ENCODE results near the gene MRPL49. TPM values are rescaled to one million over a fixed set of nuclear protein-coding genes. Genes with fewer than 3 reads are reported as not detected.

Gene MRPL49
- total RNA-seq, result 10 to 100 TPM; 58.5 to 62.5 TPM

DNA sequence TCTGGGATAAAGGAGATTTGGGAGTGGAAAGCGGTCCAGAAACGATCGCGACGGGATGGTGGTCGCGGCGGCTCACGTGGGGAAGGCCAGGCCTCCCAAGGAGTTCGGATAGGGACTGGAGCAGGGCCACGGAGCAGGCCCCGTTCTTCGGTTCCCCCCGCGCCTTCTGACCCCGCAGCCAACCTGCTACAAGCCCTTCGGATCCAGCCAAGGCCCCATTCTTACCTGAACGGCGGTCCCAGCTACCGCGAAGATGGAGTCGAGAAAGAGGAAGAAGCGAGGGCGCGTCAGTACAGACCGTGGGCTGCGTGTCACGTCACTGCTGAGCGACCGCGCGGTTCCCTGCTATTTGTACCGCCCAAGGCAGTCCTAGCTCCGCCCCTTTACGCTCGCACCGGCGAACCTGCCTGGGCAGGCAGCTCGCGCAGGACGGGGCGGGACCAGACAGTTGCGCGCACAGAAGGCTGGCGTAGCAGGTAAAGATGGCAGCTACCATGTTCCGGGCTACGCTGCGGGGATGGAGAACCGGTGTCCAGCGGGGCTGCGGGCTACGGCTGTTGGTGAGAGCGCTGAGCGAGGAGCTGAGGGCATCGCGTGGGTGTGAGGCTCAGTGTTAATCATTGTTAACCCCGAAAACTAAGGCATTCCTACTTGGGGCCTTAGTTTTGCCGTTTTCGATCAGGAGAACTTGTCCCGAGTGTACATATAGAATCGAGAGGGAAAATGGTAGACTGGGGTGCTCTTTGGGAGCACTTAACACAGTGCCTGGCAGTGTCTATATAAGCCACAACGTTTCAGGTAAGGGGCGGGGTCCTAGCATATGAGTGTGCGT lies at the start of gene MRPL49, which contains the start of gene FAU:
Gene MRPL49 (plus strand): TSS at position 457 of the 832 bp plus-strand sequence. CDS start 26 bp downstream, at position 483.
Gene FAU (minus strand): TSS at position 270 of the 832 bp plus-strand sequence. CDS start 321 bp downstream, outside the sequence.
- Mint-ChIP-seq H3K4me3 (peak within 1 kb of the TSS; percentile 100), H3K9me3 (ENCODE audit: low read depth) (no peaks in the 10 kb centered on the region), H3K4me1 (peaks cover 39% of the 10 kb centered on the region), H3K27me3 (no peaks in the 10 kb centered on the region), H3K27ac (peak within 1 kb of the TSS; percentile 100), H3K36me3 (ENCODE audit: low read depth) (peaks cover 62% of the 10 kb centered on the region)
- DNase-seq, result peak; percentile 100
- peak; percentile 89 for ATAC-seq
- ChIA-PET POLR2A (interaction anchor here (0.5 to 2.0 kb wide), 13 partner anchors 9 to 377 kb away, joined by 3 to 19 read pairs (median 3); partner anchors contain the start of genes CAPN1, CDC42EP2, MALAT1 and TM7SF2), CTCF (interaction anchor here (0.7 to 2.6 kb wide), 11 partner anchors 9 to 386 kb away, joined by 3 to 20 read pairs (median 5); partner anchors contain the start of genes ARL2, CDCA5, SYVN1 and ZFPL1)
- intact Hi-C loops (cut with DNase I, micrococcal nuclease), result loop anchor here (1.0 to 2.0 kb wide), 6 partner anchors 12 to 319 kb away; partner anchors contain the start of genes CDCA5 (in 2 of the 2), SYVN1 (in 2 of the 2), ZFPL1 (in 2 of the 2) and ATG2A (in 1 of the 2)

DNA sequence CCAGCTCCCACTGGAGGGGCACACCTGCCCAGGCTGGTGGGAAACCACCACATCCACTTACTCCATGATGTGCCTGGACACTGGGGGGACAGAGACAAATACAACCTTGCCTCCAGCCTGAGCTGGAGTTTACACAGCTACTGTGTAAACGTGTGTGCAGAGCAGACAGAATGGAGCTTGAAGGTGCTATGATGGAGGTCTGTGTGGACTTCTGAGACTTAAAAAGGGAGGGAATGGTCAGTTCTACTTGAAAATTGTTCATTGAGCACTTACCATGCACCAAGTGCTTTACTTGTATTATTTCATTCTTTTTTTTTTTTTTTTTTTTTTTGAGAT lies 49.5 kb upstream of the MRPL49 start:
- H3K27me3 Mint-ChIP-seq, result no peaks in the 10 kb centered on the region
- DNase-seq, result no peak
- H3K27ac Mint-ChIP-seq, result no peak overlapping the region
- ChIA-PET CTCF (no interaction called here), POLR2A (no interaction called here)
- intact Hi-C loops (cut with DNase I, micrococcal nuclease), result no loop called here
- H3K9me3 Mint-ChIP-seq (ENCODE audit: low read depth), result no peaks in the 10 kb centered on the region
- no peaks in the 10 kb centered on the region for H3K4me1 Mint-ChIP-seq
- ATAC-seq, result no peak
- no peak overlapping the region for H3K4me3 Mint-ChIP-seq
- peaks cover 14% of the 10 kb centered on the region for H3K36me3 Mint-ChIP-seq (ENCODE audit: low read depth)

DNA sequence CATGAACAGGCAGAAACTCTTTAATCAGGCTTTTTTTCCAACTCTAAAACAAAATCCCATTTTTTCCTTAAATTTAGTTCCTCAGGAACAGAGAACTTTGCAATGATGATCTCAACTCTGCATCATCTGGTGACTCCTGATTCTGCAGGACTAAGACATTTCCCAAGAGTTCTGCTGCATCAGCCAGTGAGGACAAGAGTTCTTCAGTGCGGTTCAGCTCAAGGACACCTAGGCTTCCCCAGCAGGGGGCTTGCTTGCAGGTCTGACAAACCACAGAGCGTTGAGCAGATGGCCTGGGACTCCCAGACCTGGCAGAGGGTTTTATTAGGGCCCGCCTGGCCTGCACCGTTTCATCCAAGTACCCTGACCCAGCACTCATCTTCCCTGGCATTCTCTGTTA lies 44.7 kb upstream of the MRPL49 start:
- Mint-ChIP-seq H3K27ac (no peak overlapping the region), H3K4me1 (peaks cover 30% of the 10 kb centered on the region), H3K36me3 (ENCODE audit: low read depth) (peaks cover 55% of the 10 kb centered on the region), H3K27me3 (no peaks in the 10 kb centered on the region), H3K4me3 (no peak overlapping the region), H3K9me3 (ENCODE audit: low read depth) (no peaks in the 10 kb centered on the region)
- ATAC-seq (no peak), DNase-seq (no peak)
- intact Hi-C loops (cut with DNase I, micrococcal nuclease), result no loop called here
- ChIA-PET CTCF (interaction anchor here (0.6 kb wide), 1 partner anchor 72 kb away, joined by 4 read pairs; no protein-coding TSS in a partner anchor), POLR2A (no interaction called here)

DNA sequence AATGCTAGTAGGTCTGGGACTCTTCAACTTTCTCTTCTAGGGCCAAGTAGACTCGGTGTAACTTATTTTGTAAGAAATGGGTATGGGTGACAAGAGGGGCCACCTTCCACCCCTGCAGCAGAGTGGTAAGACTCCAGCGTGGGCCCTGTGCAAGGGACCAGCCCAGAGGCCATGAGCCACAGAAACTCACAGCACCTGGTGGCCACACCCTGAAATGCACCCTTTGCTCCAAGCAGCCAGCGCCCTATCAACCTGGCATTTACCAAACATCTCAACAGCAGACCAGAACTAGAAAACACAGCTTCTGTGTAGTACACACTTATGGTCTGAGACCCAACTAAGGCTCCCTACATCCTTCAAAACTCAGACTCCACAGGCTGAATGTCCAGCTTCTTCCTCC lies 44.0 kb upstream of the MRPL49 start:
- Mint-ChIP-seq H3K4me1 (peaks cover 35% of the 10 kb centered on the region), H3K4me3 (no peak overlapping the region), H3K36me3 (ENCODE audit: low read depth) (peaks cover 62% of the 10 kb centered on the region), H3K9me3 (ENCODE audit: low read depth) (no peaks in the 10 kb centered on the region), H3K27ac (peak overlapping the region; percentile 7), H3K27me3 (no peaks in the 10 kb centered on the region)
- intact Hi-C loops (cut with DNase I, micrococcal nuclease), result loop anchor here (1.0 kb wide), 1 partner anchor 65 kb away; no protein-coding TSS in a partner anchor
- peak; percentile 79 for DNase-seq
- ChIA-PET CTCF (interaction anchor here (0.6 to 1.0 kb wide), 2 partner anchors 17 to 132 kb away, joined by 3 read pairs; no protein-coding TSS in a partner anchor), POLR2A (interaction anchor here (0.9 kb wide), 1 partner anchor 9 kb away, joined by 3 read pairs; no protein-coding TSS in a partner anchor)
- peak; percentile 90 for ATAC-seq

DNA sequence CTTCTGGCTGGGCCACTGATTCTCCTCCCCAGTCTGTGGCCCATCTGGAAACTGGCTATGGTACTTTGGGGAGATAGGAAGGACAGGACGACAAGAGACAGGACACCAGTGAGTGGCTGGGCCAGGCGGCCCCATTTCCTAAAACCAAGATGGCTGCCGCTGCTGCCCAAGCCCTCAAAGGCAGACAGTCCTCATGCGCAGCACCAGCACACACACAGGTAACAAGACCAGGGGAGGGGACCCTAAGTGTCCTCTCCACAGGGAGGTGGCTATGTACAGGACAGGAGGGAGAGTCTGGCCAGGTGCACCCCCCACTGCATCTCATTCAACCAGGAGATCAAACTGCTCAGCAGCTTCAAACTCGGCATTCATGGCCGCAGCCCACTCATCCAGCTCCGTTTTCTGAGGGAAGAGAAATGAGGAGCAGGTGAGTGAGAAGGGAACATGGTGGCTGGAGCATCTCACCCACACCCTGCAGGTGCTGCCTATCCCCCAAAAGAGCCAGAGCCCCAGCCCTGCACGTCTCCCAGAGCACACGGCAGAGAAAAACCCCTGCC lies 43.3 kb upstream of the MRPL49 start:
- Mint-ChIP-seq H3K27ac (peak overlapping the region; percentile 7), H3K27me3 (no peaks in the 10 kb centered on the region), H3K36me3 (ENCODE audit: low read depth) (peaks cover 69% of the 10 kb centered on the region), H3K4me1 (peaks cover 35% of the 10 kb centered on the region), H3K9me3 (ENCODE audit: low read depth) (no peaks in the 10 kb centered on the region), H3K4me3 (no peak overlapping the region)
- DNase-seq (no peak), ATAC-seq (no peak)
- intact Hi-C loops (cut with DNase I, micrococcal nuclease), result loop anchor here (1.0 kb wide), 1 partner anchor 66 kb away; no protein-coding TSS in a partner anchor
- POLR2A ChIA-PET, result interaction anchor here (0.6 to 0.9 kb wide), 3 partner anchors 9 to 69 kb away, joined by 3 read pairs; no protein-coding TSS in a partner anchor
- CTCF ChIA-PET, result interaction anchor here (0.5 to 1.0 kb wide), 3 partner anchors 16 to 131 kb away, joined by 3 to 4 read pairs (median 3); no protein-coding TSS in a partner anchor

DNA sequence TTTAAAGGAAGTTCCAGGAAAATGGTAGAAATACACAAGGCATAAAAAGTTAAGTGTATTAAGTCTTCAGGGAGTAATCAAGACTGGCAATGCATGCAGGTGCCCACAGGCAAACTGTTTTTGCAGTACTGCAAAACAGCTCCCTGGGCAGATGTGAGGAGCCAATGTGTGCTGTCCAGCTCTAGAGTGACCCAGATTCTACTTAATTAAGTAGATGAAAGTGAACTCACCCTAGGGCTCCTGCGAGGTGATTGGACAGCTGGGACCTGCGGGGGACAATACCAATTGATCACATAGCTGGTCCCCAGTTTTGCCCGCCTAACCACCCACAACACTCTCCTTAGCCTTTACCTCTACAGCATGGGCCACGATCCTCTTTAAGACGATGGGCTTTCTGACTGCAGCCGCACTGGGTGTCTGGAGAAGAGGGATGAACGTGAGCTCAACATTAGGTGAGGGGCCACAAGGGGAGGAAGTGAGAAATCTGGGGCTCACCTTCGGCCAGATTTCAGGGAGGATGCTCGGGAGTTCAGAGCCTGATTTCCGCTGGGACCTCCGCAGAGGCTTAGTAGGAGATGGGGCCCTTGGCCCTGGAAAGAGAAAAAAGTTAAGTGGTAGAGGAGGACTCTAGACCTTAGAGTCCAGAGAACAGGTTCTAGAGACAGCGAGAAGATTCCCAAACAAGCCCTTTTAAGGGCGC lies 38.8 kb upstream of the MRPL49 start:
- ChIA-PET CTCF (interaction anchor here (0.5 to 1.4 kb wide), 11 partner anchors 9 to 853 kb away, joined by 3 to 5 read pairs (median 3); partner anchors contain the start of gene MRPL49), POLR2A (interaction anchor here (0.5 to 1.1 kb wide), 5 partner anchors 10 to 1564 kb away, joined by 3 read pairs; partner anchors contain the start of gene TM7SF2)
- Mint-ChIP-seq H3K36me3 (ENCODE audit: low read depth) (peaks cover 63% of the 10 kb centered on the region), H3K9me3 (ENCODE audit: low read depth) (no peaks in the 10 kb centered on the region), H3K4me3 (peak overlapping the region; percentile 99), H3K27me3 (no peaks in the 10 kb centered on the region), H3K27ac (peak overlapping the region; percentile 98), H3K4me1 (peaks cover 47% of the 10 kb centered on the region)
- ATAC-seq, result peak; percentile 3
- intact Hi-C loops (cut with DNase I, micrococcal nuclease), result loop anchor here in 1 of 2 experiments (1.0 to 5.0 kb wide), 2 partner anchors 41 to 56 kb away; partner anchors contain the start of genes SAC3D1 and SNX15
- DNase-seq, result peak; percentile 30

DNA sequence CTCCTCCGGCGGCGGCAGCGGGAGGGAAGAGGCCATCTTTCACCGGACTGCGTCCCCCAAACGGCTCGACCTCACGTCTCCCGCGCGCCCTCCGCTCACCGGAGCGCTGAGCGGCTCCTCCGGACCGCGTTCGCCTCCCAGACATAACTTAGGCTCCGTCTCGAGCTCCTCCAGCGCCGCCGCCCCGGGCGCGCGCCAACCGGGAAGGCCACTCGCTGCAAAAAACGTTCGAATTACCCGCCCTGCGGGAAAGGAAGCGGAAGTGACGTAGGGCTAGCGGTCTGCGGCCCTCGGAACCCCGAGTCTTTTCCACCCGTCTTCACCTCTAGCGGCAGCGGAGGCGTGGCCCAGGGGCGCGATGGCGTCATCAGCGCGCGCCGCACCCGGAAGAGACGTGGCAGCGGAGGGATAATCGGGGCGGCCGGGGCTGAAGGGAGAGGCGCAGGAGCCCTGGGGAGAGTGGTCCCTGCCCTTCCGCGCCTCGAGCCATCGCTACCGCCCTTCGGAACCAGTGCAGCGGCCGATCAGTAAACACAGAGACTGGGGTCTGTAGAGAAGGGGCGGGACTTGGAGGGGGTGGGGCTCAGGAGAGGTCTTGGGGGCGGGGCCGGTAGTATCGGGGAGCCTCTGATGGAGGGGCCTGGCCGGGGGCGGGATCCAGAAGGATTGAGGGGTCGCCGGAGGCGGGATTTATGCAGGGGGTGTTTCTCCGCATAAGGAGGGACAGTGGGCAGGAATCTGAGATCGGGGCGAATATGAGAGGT lies 38.1 kb upstream of the MRPL49 start, which contains the start of the genes CDCA5 and ZFPL1:
Gene CDCA5 (minus strand): TSS at position 207 of the 764 bp plus-strand sequence. CDS start 62 bp downstream, at position 145.
Gene ZFPL1 (plus strand): TSS at position 389 of the 764 bp plus-strand sequence. CDS start 477 bp downstream, outside the sequence.
- intact Hi-C loops (cut with DNase I, micrococcal nuclease), result loop anchor here (1.0 to 5.0 kb wide), 19 partner anchors 12 to 531 kb away; partner anchors contain the start of genes FAU (in 2 of the 2), MRPL49 (in 2 of the 2), SAC3D1 (in 2 of the 2) and SNX15 (in 2 of the 2)
- ChIA-PET CTCF (interaction anchor here (0.5 to 1.4 kb wide), 4 partner anchors 10 to 93 kb away, joined by 3 to 5 read pairs (median 4); partner anchors contain the start of gene MRPL49), POLR2A (interaction anchor here (0.6 to 1.1 kb wide), 3 partner anchors 9 to 28 kb away, joined by 3 read pairs; partner anchors contain the start of gene TM7SF2)
- peak; percentile 97 for DNase-seq
- H3K36me3 Mint-ChIP-seq (ENCODE audit: low read depth), result peaks cover 62% of the 10 kb centered on the region
- H3K27ac Mint-ChIP-seq, result peak within 1 kb of the TSS; percentile 98
- peak; percentile 81 for ATAC-seq
- peaks cover 41% of the 10 kb centered on the region for H3K4me1 Mint-ChIP-seq
- H3K4me3 Mint-ChIP-seq, result peak within 1 kb of the TSS; percentile 99
- no peaks in the 10 kb centered on the region for H3K9me3 Mint-ChIP-seq (ENCODE audit: low read depth)
- H3K27me3 Mint-ChIP-seq, result no peaks in the 10 kb centered on the region

DNA sequence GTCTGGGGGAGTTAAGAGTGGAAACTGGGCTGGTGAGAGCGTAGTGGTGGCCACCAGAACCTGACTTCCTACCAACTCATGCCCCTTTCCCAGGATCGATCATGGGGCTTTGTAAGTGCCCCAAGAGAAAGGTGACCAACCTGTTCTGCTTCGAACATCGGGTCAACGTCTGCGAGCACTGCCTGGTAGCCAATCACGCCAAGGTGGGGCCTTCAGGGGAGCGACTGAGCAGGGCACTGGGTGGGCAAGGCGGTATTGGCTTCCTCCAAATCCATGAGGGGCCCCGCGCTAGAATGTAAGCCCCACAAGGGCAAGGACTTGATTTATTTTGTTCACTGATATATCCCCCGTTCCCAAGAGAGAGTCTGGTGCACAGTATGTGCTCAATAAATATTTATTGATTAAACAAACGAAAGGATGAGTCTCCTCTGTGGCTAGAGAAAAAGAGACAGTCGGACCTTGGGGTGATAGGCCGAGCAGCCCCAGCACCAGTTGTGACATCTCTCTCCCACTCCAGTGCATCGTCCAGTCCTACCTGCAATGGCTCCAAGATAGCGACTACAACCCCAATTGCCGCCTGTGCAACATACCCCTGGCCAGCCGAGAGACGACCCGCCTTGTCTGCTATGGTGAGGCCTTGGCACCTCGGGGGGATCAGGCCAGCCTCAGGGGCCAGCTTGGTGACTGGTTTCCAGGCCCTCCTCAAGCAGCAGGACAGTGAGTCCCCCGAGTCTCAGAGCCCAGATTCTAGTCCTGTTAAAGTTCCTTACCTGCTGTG lies 37.3 kb upstream of the MRPL49 start:
- H3K27me3 Mint-ChIP-seq, result no peaks in the 10 kb centered on the region
- no peaks in the 10 kb centered on the region for H3K9me3 Mint-ChIP-seq (ENCODE audit: low read depth)
- H3K27ac Mint-ChIP-seq, result peak overlapping the region; percentile 98
- H3K4me1 Mint-ChIP-seq, result peaks cover 35% of the 10 kb centered on the region
- ChIA-PET CTCF (interaction anchor here (0.7 to 1.2 kb wide), 4 partner anchors 26 to 38 kb away, joined by 3 to 4 read pairs (median 3); partner anchors contain the start of genes MRPL49, TM7SF2 and ZNHIT2), POLR2A (interaction anchor here (0.6 to 1.1 kb wide), 3 partner anchors 13 to 554 kb away, joined by 3 to 7 read pairs (median 4); partner anchors contain the start of gene ZNHIT2)
- ATAC-seq, result peak; percentile 10
- H3K4me3 Mint-ChIP-seq, result peak overlapping the region; percentile 99
- intact Hi-C loops (cut with DNase I, micrococcal nuclease), result loop anchor here (1.0 to 5.0 kb wide), 19 partner anchors 12 to 531 kb away; partner anchors contain the start of genes FAU (in 2 of the 2), MRPL49 (in 2 of the 2), SAC3D1 (in 2 of the 2) and VPS51 (in 2 of the 2)
- H3K36me3 Mint-ChIP-seq (ENCODE audit: low read depth), result peaks cover 59% of the 10 kb centered on the region
- no peak for DNase-seq

DNA sequence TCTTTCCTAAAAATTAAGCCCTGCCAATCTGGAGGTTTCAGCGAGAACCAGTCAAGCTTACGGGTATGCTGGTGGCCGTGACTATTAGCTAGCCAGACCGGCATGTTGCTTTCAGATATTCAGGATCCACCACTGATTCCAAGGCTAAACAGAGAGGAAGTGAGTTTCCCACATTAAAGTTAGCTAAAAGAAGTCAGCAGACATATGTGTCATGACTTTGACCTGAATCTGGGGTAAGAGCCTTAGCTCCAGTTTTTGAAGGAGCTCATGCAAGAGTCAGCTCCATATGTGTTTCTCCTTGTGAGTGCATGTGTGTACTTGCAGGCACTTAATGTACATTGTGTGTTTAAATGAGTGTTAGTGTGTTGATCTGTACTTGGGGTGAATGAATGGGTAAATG lies 36.7 kb upstream of the MRPL49 start:
- Mint-ChIP-seq H3K9me3 (ENCODE audit: low read depth) (no peaks in the 10 kb centered on the region), H3K4me1 (peaks cover 31% of the 10 kb centered on the region), H3K4me3 (peak overlapping the region; percentile 99), H3K36me3 (ENCODE audit: low read depth) (peaks cover 56% of the 10 kb centered on the region), H3K27ac (peak overlapping the region; percentile 98), H3K27me3 (no peaks in the 10 kb centered on the region)
- ATAC-seq (no peak), DNase-seq (no peak)
- ChIA-PET POLR2A (interaction anchor here (1.0 to 1.1 kb wide), 2 partner anchors 13 to 32 kb away, joined by 4 to 7 read pairs; partner anchors contain the start of gene ZNHIT2), CTCF (interaction anchor here (0.7 to 1.2 kb wide), 5 partner anchors 25 to 71 kb away, joined by 3 to 4 read pairs (median 3); partner anchors contain the start of genes ARL2, MRPL49, TM7SF2 and ZNHIT2)
- intact Hi-C loops (cut with DNase I, micrococcal nuclease), result loop anchor here in 1 of 2 experiments (2.0 kb wide), 1 partner anchor 25 kb away; the partner anchor contains the start of gene TM7SF2

All from activated CD4-positive, alpha-beta T cell treated with anti-CD3 and anti-CD28 coated beads for 36 hours (primary cell).